Mesenchymal stem cell (in vitro differentiated cells and primary cell): ENCODE results near the gene UBTD2.

Experiments used
- DNase-seq: peaks from one replicate; pipeline ENCODE4 v3.0.0-alpha.2; 2013
- H2AFZ ChIP-seq: one replicate; pipeline ENCODE4 v1.6.1; 2013; ENCODE audit warnings: low read depth, mild to moderate bottlenecking, control low read depth, inconsistent platforms, low read length, moderate library complexity
- H2AK5ac ChIP-seq: 2 replicates; pipeline ENCODE4 v1.6.1; 2013; ENCODE audit warnings: low read length, moderate library complexity, mild to moderate bottlenecking, inconsistent platforms; ENCODE audit not compliant: severe bottlenecking
- H2BK120ac ChIP-seq: one replicate; pipeline ENCODE4 v1.6.1; 2013; ENCODE audit warnings: low read depth, mild to moderate bottlenecking, inconsistent platforms, low read length, moderate library complexity
- H2BK12ac ChIP-seq, 2 experiments: one replicate each; pipeline ENCODE4 v1.6.1; 2013; ENCODE audit warnings: inconsistent platforms in 2 of 2, low read length in 2 of 2, mild to moderate bottlenecking in 2 of 2, moderate library complexity in 2 of 2, control low read depth in 1 of 2
- H2BK15ac ChIP-seq: one replicate; pipeline ENCODE4 v1.6.1; 2013; ENCODE audit warnings: mild to moderate bottlenecking, low read depth, inconsistent platforms; ENCODE audit not compliant: poor library complexity, severe bottlenecking
- H2BK5ac ChIP-seq: 2 replicates; pipeline ENCODE4 v1.6.1; 2013; ENCODE audit warnings: low read depth, mild to moderate bottlenecking, low read length, control low read depth, inconsistent platforms; ENCODE audit not compliant: poor library complexity, severe bottlenecking
- H3K14ac ChIP-seq, 2 experiments: one replicate each; pipeline ENCODE4 v1.6.1; 2013; ENCODE audit warnings: inconsistent platforms in 2 of 2, low read length in 2 of 2, control low read depth in 1 of 2, mild to moderate bottlenecking in 1 of 2, moderate library complexity in 1 of 2
- H3K18ac ChIP-seq, 2 experiments: one replicate each; pipeline ENCODE4 v1.6.1; 2013; ENCODE audit warnings: inconsistent platforms in 2 of 2, low read length in 2 of 2, control low read depth in 1 of 2, low read depth in 1 of 2, mild to moderate bottlenecking in 1 of 2
- H3K23ac ChIP-seq, 2 experiments: one replicate each; pipeline ENCODE4 v1.6.1; 2013; ENCODE audit warnings: inconsistent platforms in 2 of 2, low read length in 2 of 2, mild to moderate bottlenecking in 2 of 2, moderate library complexity in 2 of 2, control low read depth in 1 of 2
- H3K27ac ChIP-seq: 2 replicates; pipeline ENCODE4 v1.5.1; 2013; ENCODE audit warnings: mild to moderate bottlenecking, moderate library complexity, low read length, control low read depth, inconsistent platforms; ENCODE audit not compliant: poor library complexity, severe bottlenecking
- H3K27me3 ChIP-seq, 2 experiments: 2 replicates each; pipeline versions ENCODE4 v1.6.1 to v1.7.0; 2013; ENCODE audit warnings: low read length in 2 of 2, mild to moderate bottlenecking in 2 of 2, moderate library complexity in 2 of 2, control low read depth in 1 of 2, inconsistent platforms in 1 of 2; ENCODE audit not compliant: control insufficient read depth in 1 of 2, insufficient read depth in 1 of 2
- H3K36me3 ChIP-seq, 2 experiments: 2 replicates each; pipeline versions ENCODE4 v1.6.1 to v1.7.0; 2013; ENCODE audit warnings: low read length in 2 of 2, control low read depth in 1 of 2, inconsistent platforms in 1 of 2, low read depth in 1 of 2, mild to moderate bottlenecking in 1 of 2; ENCODE audit not compliant: insufficient read depth in 2 of 2, control insufficient read depth in 1 of 2
- H3K4ac ChIP-seq, 2 experiments: one replicate each; pipeline ENCODE4 v1.6.1; 2013; ENCODE audit warnings: inconsistent platforms in 2 of 2, low read length in 2 of 2, mild to moderate bottlenecking in 2 of 2, moderate library complexity in 2 of 2, control low read depth in 1 of 2, low read depth in 1 of 2
- H3K4me1 ChIP-seq: 2 replicates; pipeline ENCODE4 v1.6.1; 2013; ENCODE audit warnings: low read depth, low read length, control low read depth; ENCODE audit not compliant: control insufficient read depth, insufficient read depth
- H3K4me2 ChIP-seq: 2 replicates; pipeline ENCODE4 v1.6.1; 2013; ENCODE audit warnings: low read length, mild to moderate bottlenecking, inconsistent platforms; ENCODE audit not compliant: poor library complexity, severe bottlenecking
- H3K4me3 ChIP-seq, 2 experiments: 2 replicates each; pipeline versions ENCODE4 v1.5.1 to v1.7.0; 2013; ENCODE audit warnings: low read length in 2 of 2, mild to moderate bottlenecking in 2 of 2, control low read depth in 1 of 2, low read depth in 1 of 2; ENCODE audit not compliant: insufficient read depth in 1 of 2
- H3K79me1 ChIP-seq: replicated peaks from 2 replicates; pipeline ENCODE4 v1.6.1; 2013; ENCODE audit warnings: mild to moderate bottlenecking, control low read depth, low read length, inconsistent platforms; ENCODE audit not compliant: poor library complexity, severe bottlenecking
- H3K9ac ChIP-seq: 2 replicates; pipeline ENCODE4 v1.7.0; 2013; ENCODE audit warnings: mild to moderate bottlenecking, low read length, moderate library complexity
- H3K9me3 ChIP-seq: 2 replicates; pipeline ENCODE4 v1.7.0; 2013; ENCODE audit warnings: mild to moderate bottlenecking, low read length; ENCODE audit not compliant: control insufficient read depth
- H4K8ac ChIP-seq: one replicate; pipeline ENCODE4 v1.6.1; 2013; ENCODE audit warnings: inconsistent platforms, mild to moderate bottlenecking, low read length, moderate library complexity
- H4K91ac ChIP-seq: one replicate; pipeline ENCODE4 v1.6.1; 2013; ENCODE audit warnings: mild to moderate bottlenecking, low read length, inconsistent platforms
- WGBS: methylation state at CpG from one replicate; pipeline ENCODE4 v1.1.7; 2013; ENCODE audit warnings: mixed read lengths; 5-methylcytosine and 5-hydroxymethylcytosine counted together

UBTD2 gene

GRCh38 chr5:172280317-172280716 is 3.2 kb downstream of the UBTD2 start:
- no peak overlapping the region for H3K18ac ChIP-seq
- H3K4ac ChIP-seq, result no peak overlapping the region
- peaks cover 4% of the 10 kb centered on the region for H3K79me1 ChIP-seq
- no peak overlapping the region for H3K27ac ChIP-seq
- no peak overlapping the region for H2AFZ ChIP-seq
- H4K91ac ChIP-seq, result no peak overlapping the region
- no peak overlapping the region for H2BK15ac ChIP-seq
- H2BK5ac ChIP-seq, result no peak overlapping the region
- H4K8ac ChIP-seq, result no peak overlapping the region
- H2BK12ac ChIP-seq, result no peak overlapping the region
- DNase-seq, result no peak
- no peak overlapping the region for H3K4me3 ChIP-seq
- H3K4me1 ChIP-seq, result peaks cover 2% of the 10 kb centered on the region
- H3K14ac ChIP-seq, result no peak overlapping the region
- WGBS, result 100% methylated on average over 4 of the region's 5 CpGs
- no peak overlapping the region for H3K9ac ChIP-seq
- no peak overlapping the region for H2BK120ac ChIP-seq
- no peak overlapping the region for H2AK5ac ChIP-seq
- H3K23ac ChIP-seq, result no peak overlapping the region
- no peaks in the 10 kb centered on the region for H3K27me3 ChIP-seq
- H3K36me3 ChIP-seq, result no peaks in the 10 kb centered on the region
- H3K4me2 ChIP-seq, result no peak overlapping the region
- H3K9me3 ChIP-seq, result no peaks in the 10 kb centered on the region

GRCh38 chr5:172278356-172278755 is 5.2 kb downstream of the UBTD2 start:
- Histone ChIP-seq H2AFZ (no peak overlapping the region), H3K9ac (no peak overlapping the region), H2BK120ac (no peak overlapping the region), H3K4me1 (peaks cover 4% of the 10 kb centered on the region), H3K4me2 (no peak overlapping the region), H3K4ac (no peak overlapping the region), H3K9me3 (no peaks in the 10 kb centered on the region), H4K91ac (no peak overlapping the region), H3K23ac (no peak overlapping the region), H2AK5ac (no peak overlapping the region), H3K36me3 (no peaks in the 10 kb centered on the region), H4K8ac (no peak overlapping the region), H3K79me1 (peaks cover 2% of the 10 kb centered on the region), H2BK5ac (no peak overlapping the region), H3K14ac (no peak overlapping the region), H2BK15ac (no peak overlapping the region), H2BK12ac (no peak overlapping the region), H3K4me3 (no peak overlapping the region), H3K27ac (no peak overlapping the region), H3K27me3 (no peaks in the 10 kb centered on the region), H3K18ac (no peak overlapping the region)
- 100% methylated on average over 4 of the region's 9 CpGs for WGBS
- no peak for DNase-seq

- no peak overlapping the region for H2BK12ac ChIP-seq
- H4K91ac ChIP-seq, result no peak overlapping the region
- H2BK15ac ChIP-seq, result no peak overlapping the region
- H3K36me3 ChIP-seq, result no peaks in the 10 kb centered on the region
- no peaks in the 10 kb centered on the region for H3K27me3 ChIP-seq
- H3K4me3 ChIP-seq, result no peak overlapping the region
- no peak overlapping the region for H3K23ac ChIP-seq
- no peaks in the 10 kb centered on the region for H3K9me3 ChIP-seq
- no peak overlapping the region for H2AK5ac ChIP-seq
- H2BK120ac ChIP-seq, result no peak overlapping the region
- no peak overlapping the region for H2AFZ ChIP-seq
- peaks cover 2% of the 10 kb centered on the region for H3K79me1 ChIP-seq
- H3K27ac ChIP-seq, result no peak overlapping the region
- H3K4me2 ChIP-seq, result no peak overlapping the region
- H3K14ac ChIP-seq, result no peak overlapping the region
- no peak overlapping the region for H4K8ac ChIP-seq
- H3K4ac ChIP-seq, result no peak overlapping the region
- no peak overlapping the region for H3K9ac ChIP-seq
- 59% methylated on average over 3 of the region's 3 CpGs for WGBS
- no peak overlapping the region for H3K18ac ChIP-seq
- no peak overlapping the region for H2BK5ac ChIP-seq
- H3K4me1 ChIP-seq, result peaks cover 2% of the 10 kb centered on the region
- peak; percentile 88 for DNase-seq
These were observed 7.3 kb downstream of the UBTD2 start for GRCh38 chr5:172276214-172276613.

- no peak overlapping the region for H3K9ac ChIP-seq
- H3K79me1 ChIP-seq, result peaks cover 2% of the 10 kb centered on the region
- H3K9me3 ChIP-seq, result no peaks in the 10 kb centered on the region
- H3K14ac ChIP-seq, result no peak overlapping the region
- H4K91ac ChIP-seq, result no peak overlapping the region
- H3K27ac ChIP-seq, result peak overlapping the region; percentile 77
- no peak overlapping the region for H2AFZ ChIP-seq
- no peaks in the 10 kb centered on the region for H3K27me3 ChIP-seq
- peaks cover 1% of the 10 kb centered on the region for H3K4me1 ChIP-seq
- H4K8ac ChIP-seq, result no peak overlapping the region
- no peak overlapping the region for H3K4me3 ChIP-seq
- no peak overlapping the region for H3K18ac ChIP-seq
- WGBS, result 82% methylated on average over 14 of the region's 14 CpGs
- H2BK120ac ChIP-seq, result no peak overlapping the region
- no peak overlapping the region for H3K4ac ChIP-seq
- no peak overlapping the region for H2BK5ac ChIP-seq
- no peak overlapping the region for H2AK5ac ChIP-seq
- H3K23ac ChIP-seq, result no peak overlapping the region
- no peak overlapping the region for H3K4me2 ChIP-seq
- H2BK12ac ChIP-seq, result no peak overlapping the region
- H2BK15ac ChIP-seq, result no peak overlapping the region
- no peaks in the 10 kb centered on the region for H3K36me3 ChIP-seq
- peak; percentile 42 for DNase-seq
These were observed 8.4 kb downstream of the UBTD2 start for GRCh38 chr5:172274951-172275753.
